Stimulated activated CD4-positive, alpha-beta T cell treated with anti-CD3 and anti-CD28 coated beads, Interleukin-4, amount 100 ng/mL, for 24 hours (primary cell): ENCODE measurements around the gene DYRK1A.
"Not testable (repeated sequence)": the region's sequence is repeated elsewhere in the genome, so short reads cannot be mapped to it uniquely, and the experiment has no call there.

ENCODE experiments used
- DNase-seq: peaks from one replicate; pipeline ENCODE4 v3.0.0-alpha.2; 2020

DYRK1A gene

DNA sequence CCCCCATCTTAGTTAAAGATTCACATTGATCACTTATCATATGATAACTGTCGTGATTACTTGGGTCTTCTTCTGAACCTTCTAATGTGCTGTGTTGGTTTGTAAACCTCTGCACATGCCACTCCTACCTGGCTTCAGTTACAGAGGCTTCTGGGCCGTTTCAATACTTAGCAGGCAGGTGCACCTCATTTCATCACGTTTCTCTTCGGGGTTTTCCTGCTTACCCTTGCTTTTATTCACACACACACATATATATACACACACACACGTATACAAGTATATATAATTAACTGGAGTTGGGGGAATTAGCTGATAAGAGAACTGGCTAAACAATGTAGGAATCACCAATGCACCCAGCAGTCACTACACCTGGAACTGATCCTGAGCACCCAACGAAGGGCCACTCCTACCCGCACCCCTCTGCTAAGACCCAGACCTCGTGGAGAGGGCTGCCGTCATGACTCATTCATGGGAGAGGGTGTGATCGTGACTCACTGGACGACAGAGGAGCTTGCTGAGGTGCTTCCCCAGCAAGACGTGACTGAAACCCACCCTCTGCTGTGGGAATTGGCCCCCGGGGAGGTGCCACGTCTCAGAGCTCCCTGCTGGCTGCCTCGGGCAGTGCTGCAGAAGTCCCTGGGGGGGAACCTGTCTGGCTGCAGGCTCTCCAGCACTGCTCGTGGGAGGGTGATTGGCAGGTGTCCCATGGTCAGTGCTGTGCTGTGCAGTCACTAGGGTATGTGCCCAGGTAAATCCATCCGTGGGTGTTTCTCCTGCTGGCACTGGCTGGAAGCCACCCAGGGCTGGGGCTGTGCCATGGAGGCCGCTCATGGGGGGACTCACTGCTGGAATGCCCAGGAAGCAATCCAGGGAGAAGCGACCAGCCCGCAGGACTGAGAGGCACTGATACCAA lies 166.6 kb downstream of the DYRK1A start:
- DNase-seq: peak; percentile 14

- no peak for DNase-seq
These were observed 167.9 kb downstream of the DYRK1A start for GRCh38 chr21:37534431-37534830.

DNA sequence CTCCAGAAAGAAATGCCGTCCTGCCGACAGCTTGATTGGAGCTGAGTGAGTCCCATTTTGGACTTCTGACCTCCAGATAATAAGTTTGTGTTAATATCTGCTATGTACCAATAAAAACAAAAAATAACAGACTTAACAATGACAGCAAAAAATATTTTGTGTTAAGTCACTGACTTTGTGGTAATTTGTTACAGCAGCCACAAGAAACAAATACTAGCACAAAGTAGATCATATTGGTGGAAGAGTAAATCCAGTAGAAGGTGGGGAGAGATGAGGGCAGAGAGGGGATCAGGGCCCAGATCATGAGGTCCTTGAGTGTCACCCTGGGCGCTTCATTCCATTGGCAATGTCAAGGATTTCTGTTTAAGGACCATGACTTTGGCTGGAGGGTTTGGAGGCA lies 168.6 kb downstream of the DYRK1A start:
- no peak for DNase-seq

DNA sequence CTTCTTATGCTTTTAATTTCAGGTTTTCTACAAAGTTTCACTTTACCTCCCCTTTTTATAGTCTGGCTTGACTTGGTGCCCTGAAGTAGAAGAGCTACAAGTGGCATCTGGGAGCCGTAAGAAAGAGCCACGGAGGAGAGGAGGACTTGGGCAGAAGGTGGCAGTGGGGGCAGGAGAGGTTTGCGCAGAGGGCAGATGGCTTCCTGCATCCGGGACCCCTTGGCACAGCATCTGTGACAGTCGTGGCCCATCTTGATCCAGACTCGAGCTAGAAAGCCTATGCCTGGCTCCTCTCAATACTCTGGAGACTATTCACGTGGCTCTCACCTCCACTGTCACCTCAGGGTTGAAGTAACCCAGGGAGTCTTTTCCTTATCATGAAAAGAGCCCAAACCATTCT lies 169.1 kb downstream of the DYRK1A start:
- DNase-seq: no peak

GRCh38 chr21:37536616-37537278 lies 170.2 kb downstream of the DYRK1A start:
- no peak for DNase-seq

DNA sequence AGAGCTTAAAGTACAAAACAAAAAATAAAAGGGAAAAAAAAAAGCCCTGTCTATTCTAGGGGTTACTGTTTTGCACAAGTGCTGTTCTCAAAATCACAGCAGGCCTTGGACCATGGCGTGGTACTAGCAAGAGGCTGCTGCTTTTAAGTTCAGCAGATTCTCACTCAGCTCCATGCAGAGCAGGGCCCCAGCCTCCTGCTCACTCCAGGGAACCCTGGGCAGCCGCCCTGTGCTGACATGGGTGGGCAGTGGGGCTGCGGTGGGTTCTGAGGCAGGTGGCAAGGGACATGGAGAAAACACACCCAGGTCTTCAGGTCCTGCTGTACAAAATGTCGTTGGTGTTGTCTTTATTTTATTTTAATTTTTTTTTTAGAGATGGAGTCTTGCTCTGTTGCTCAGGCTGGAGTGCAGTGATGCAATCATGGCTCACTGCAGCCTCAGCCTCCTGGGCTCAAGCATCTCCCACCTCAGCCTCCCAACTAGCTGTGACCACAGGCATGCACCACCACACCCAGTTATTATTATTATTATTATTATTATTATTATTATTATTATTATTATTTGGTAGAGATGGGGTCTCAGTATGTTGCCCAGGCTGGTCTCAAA lies 170.9 kb downstream of the DYRK1A start:
- no peak for DNase-seq

GRCh38 chr21:37538971-37539590 lies 172.5 kb downstream of the DYRK1A start:
- DNase-seq: no peak

- DNase-seq: not testable (repeated sequence)
These were observed 174.6 kb downstream of the DYRK1A start for GRCh38 chr21:37541128-37541527.

DNA sequence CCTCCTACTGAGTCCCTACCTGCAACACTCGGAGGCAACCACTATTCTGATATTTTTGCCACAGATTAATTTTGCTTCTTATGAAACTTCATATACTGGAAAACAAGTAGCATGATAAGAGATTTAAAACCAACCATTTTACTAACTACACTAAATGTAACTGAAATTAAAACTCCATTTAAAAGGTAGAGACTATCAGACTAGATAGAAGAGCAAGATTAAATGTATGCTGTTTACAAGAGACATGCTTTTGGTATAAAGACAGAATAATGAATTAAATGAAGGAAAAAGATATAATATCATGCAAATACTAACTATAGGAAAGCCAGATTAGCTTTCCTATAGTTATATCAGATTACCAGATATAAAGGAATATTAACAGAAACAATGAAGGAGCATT lies 175.9 kb downstream of the DYRK1A start:
- no peak for DNase-seq

DNA sequence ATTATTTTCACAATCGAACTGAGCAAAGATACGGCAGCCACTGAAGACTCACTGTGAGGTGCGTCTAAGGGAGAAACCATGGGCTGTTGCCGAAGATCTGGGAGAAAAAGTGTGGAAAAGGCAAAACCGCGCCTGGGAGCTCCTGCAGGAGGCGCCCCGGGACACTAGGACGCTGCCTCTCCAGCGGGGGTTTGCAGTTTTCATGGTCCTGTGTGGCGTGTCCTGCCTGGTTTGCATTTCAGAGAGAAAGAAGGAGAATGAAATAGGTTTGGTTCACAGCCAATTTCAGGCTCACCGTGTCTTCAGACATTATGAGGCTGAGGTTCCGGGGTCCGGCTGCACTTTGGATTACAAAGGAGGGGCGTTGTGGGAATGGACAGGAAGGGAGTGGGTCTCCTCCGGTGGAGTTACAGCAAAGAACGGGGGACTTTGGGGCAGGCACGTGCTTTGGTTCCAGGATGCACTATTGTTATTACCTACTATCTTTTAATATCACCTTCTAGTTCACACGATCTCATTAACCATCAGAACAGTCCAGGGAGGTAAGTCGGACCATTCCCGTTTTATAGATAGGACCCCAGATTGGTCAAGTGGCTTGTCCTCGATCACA lies 179.8 kb downstream of the DYRK1A start:
- DNase-seq: no peak

GRCh38 chr21:37546949-37547614 lies 180.5 kb downstream of the DYRK1A start:
- DNase-seq: no peak

- DNase-seq: no peak
These were observed 181.1 kb downstream of the DYRK1A start for GRCh38 chr21:37547615-37548200.

- no peak for DNase-seq
These were observed 182.0 kb downstream of the DYRK1A start for GRCh38 chr21:37548521-37548981.

GRCh38 chr21:37549730-37550129 lies 183.2 kb downstream of the DYRK1A start:
- DNase-seq: not testable (repeated sequence)

DNA sequence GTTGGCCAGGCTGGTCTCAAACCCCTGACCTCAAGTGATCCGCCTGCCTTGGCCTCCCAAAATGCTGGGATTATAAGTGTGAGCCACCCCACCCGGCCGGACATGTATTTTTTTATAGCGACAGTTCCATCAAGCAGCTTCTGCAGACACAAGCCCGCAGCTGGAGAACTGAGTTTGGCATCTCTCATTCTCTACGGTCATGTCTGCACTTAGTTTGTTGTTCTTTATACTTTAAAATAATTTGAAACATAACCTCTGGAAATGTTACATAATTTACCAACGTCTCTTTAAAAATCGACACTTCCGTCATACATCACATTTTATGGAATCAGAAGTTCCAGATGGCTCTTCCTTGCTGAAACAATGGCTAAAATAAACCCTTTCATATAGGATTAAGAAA lies 183.6 kb downstream of the DYRK1A start:
- no peak for DNase-seq

GRCh38 chr21:37550618-37551330 lies 184.2 kb downstream of the DYRK1A start:
- no peak for DNase-seq

DNA sequence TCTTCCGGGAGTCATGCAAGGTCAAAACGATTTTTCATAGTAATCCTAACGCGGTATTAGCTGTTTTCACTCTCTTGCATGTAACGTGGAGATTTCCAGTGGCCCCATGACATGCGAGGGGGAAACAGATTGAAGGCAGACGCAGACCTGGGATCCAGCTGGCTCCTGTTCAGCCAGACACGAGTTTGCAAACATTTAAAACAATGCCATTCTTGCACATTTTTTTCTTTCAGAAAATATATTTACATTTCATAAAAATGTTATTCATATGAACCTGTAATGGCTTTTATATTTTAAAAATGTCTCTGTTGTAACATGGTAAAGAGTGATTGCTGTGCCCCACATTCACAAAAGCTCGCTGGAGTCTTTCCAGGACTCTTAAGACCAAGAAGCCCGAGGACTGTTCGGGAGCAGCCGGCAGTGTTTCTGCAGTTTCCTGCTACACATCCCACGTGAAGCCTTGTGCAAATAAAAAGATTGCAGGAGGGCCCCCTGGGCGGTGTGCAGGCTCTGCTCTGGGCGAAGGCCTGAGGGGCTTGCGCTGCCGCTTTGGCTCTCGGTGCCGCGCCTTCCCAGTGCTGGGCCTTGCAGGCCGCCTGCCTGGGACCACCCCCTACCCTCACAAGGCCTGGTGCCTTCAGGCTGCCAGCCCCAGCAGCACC lies 184.9 kb downstream of the DYRK1A start:
- DNase-seq: no peak

- no peak for DNase-seq
These were observed 185.4 kb downstream of the DYRK1A start for GRCh38 chr21:37551993-37552355.

DNA sequence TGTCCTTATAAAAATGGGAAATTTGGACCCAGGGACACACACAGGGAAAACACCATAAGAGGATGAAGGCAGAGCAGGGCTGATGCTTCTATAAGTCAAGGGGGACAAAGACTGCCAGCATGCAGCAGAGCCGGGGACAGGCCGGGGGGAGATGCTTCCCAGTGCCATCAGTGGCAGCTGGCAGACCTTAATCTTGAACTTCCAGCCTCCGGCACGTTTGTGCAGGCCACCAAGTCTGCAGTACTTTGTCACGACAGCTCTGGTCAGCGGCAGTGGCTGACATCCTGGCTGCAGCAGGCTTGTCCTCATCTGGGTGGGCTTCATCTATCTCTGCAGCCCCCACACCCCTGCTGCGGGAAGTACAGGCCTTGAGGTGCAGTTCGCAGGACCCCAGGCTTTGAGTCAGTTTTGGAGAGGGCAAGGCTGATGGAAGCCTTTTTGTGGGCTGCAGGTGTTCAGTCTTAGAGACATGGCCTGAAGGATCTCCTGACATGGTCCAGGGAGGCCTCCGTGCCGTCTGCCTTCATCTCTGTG lies 186.0 kb downstream of the DYRK1A start:
- no peak for DNase-seq

- no peak for DNase-seq
These were observed 186.5 kb downstream of the DYRK1A start for GRCh38 chr21:37553078-37553481.
